ENCODE results near the gene VEGFA.

- no peak for TF ChIP-seq POLR2A (IDR thresholded peaks at IDR 0.05; ENCODE audit: low read depth, low read length)
- TF ChIP-seq PAX5 (IDR thresholded peaks at IDR 0.05; ENCODE audit: insufficient read depth, low read length, severe bottlenecking): no peak
These were observed 47.2 kb downstream of the VEGFA start for GRCh38 chr6:43817192-43817591.

Data from GM12891 (cell line).